HL-60 (cell line): ENCODE data around the gene OPN3.

Experiments used
- POLR2AphosphoS5 ChIP-seq: IDR thresholded peaks from 2 replicates; pipeline ENCODE4 v1.6.1; 2012; ENCODE audit warnings: low read depth
- SPI1 ChIP-seq: IDR thresholded peaks from 2 replicates; pipeline ENCODE4 v1.6.1; 2012; ENCODE audit warnings: low read depth, mild to moderate bottlenecking, borderline replicate concordance
- TF ChIP-seq, protein P1 (sequence below): IDR thresholded peaks from one replicate; pipeline ENCODE4 v1.5.1; 2011; ENCODE audit warnings: low read length, control low read depth, inconsistent platforms; ENCODE audit not compliant: insufficient read depth
- TF ChIP-seq, protein P2 (sequence below): IDR thresholded peaks from 2 replicates; pipeline ENCODE4 v1.6.1; 2012; ENCODE audit warnings: low read depth; ENCODE audit not compliant: insufficient replicate concordance

DNA sequence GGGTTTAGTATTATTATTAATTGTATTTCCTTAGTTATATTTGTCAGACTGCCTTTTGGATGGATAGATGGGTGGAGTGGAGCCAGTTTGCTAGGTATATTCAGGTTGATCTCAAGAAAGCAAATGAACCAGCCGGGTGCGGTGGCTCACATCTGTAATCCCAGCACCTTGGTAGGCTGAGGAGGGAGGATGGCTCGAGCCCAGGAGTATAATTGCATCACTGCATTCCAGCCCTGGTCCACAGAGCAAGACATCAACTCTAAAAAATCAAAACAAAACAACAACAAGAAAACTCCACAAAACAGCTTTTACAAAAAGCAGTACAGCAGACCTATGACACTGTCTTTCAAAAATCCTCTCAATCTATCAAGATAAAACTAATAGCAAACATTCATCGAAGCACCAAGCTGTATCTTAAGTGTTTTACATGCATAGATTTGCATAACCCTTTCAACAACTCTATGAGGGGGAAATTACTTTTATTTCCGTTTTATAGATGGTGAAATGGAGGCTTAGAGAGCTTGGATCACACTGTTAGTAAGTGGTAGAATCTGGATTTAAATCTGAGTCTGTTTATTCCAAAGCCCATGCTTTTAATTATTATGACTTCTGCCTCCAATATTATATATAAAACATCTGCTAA is 82.5 kb downstream of the OPN3 start:
- TF ChIP-seq, protein P1, sequence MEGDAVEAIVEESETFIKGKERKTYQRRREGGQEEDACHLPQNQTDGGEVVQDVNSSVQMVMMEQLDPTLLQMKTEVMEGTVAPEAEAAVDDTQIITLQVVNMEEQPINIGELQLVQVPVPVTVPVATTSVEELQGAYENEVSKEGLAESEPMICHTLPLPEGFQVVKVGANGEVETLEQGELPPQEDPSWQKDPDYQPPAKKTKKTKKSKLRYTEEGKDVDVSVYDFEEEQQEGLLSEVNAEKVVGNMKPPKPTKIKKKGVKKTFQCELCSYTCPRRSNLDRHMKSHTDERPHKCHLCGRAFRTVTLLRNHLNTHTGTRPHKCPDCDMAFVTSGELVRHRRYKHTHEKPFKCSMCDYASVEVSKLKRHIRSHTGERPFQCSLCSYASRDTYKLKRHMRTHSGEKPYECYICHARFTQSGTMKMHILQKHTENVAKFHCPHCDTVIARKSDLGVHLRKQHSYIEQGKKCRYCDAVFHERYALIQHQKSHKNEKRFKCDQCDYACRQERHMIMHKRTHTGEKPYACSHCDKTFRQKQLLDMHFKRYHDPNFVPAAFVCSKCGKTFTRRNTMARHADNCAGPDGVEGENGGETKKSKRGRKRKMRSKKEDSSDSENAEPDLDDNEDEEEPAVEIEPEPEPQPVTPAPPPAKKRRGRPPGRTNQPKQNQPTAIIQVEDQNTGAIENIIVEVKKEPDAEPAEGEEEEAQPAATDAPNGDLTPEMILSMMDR: no peak
- TF ChIP-seq POLR2AphosphoS5: no peak
- TF ChIP-seq, protein P2, sequence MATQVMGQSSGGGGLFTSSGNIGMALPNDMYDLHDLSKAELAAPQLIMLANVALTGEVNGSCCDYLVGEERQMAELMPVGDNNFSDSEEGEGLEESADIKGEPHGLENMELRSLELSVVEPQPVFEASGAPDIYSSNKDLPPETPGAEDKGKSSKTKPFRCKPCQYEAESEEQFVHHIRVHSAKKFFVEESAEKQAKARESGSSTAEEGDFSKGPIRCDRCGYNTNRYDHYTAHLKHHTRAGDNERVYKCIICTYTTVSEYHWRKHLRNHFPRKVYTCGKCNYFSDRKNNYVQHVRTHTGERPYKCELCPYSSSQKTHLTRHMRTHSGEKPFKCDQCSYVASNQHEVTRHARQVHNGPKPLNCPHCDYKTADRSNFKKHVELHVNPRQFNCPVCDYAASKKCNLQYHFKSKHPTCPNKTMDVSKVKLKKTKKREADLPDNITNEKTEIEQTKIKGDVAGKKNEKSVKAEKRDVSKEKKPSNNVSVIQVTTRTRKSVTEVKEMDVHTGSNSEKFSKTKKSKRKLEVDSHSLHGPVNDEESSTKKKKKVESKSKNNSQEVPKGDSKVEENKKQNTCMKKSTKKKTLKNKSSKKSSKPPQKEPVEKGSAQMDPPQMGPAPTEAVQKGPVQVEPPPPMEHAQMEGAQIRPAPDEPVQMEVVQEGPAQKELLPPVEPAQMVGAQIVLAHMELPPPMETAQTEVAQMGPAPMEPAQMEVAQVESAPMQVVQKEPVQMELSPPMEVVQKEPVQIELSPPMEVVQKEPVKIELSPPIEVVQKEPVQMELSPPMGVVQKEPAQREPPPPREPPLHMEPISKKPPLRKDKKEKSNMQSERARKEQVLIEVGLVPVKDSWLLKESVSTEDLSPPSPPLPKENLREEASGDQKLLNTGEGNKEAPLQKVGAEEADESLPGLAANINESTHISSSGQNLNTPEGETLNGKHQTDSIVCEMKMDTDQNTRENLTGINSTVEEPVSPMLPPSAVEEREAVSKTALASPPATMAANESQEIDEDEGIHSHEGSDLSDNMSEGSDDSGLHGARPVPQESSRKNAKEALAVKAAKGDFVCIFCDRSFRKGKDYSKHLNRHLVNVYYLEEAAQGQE: no peak
- no peak for TF ChIP-seq SPI1
